ENCODE data around the gene FAM174B.

Gene FAM174B

GRCh38 chr15:92656089-92656488 lies 514 bp upstream of the FAM174B start:
- Histone ChIP-seq H3K36me3 (ENCODE audit: insufficient read depth, low read length) (no peaks in the 10 kb centered on the region), H3K4me3 (ENCODE audit: low read depth in 1 of 2, low read length in 2 of 2) (no peak overlapping the region), H3K9ac (ENCODE audit: low read depth, low read length) (no peak overlapping the region), H3K27me3 (ENCODE audit: insufficient read depth, low read length, poor library complexity) (no peaks in the 10 kb centered on the region), H3K4me2 (ENCODE audit: insufficient read depth, low read length) (no peak overlapping the region), H3K79me2 (ENCODE audit: insufficient read depth, low read length) (no peaks in the 10 kb centered on the region), H3K4me1 (ENCODE audit: insufficient read depth, low read length) (no peaks in the 10 kb centered on the region), H4K20me1 (ENCODE audit: insufficient read depth, low read length) (no peaks in the 10 kb centered on the region), H2AFZ (ENCODE audit: low read depth, low read length) (no peak overlapping the region), H3K27ac (ENCODE audit: low read length) (no peak overlapping the region), H3K9me3 (ENCODE audit: insufficient read depth, low read length, severe bottlenecking) (no peaks in the 10 kb centered on the region)
- no peak for DNase-seq
- no peak for TF ChIP-seq EZH2 (IDR thresholded peaks at IDR 0.05; ENCODE audit: borderline replicate concordance, low read depth, low read length, severe bottlenecking)
- TF ChIP-seq CTCF (IDR thresholded peaks at IDR 0.05; ENCODE audit: borderline replicate concordance, extremely low read depth, low read length, poor library complexity, severe bottlenecking) = no peak
- no peak for ATAC-seq (ENCODE audit: insufficient read depth, low read depth)

GRCh38 chr15:92654662-92655061 lies 913 bp downstream of the FAM174B start:
- no peaks in the 10 kb centered on the region for H3K9me3 ChIP-seq (ENCODE audit: insufficient read depth, low read length, severe bottlenecking)
- H3K79me2 ChIP-seq (ENCODE audit: insufficient read depth, low read length) = no peaks in the 10 kb centered on the region
- no peak for DNase-seq
- H3K4me3 ChIP-seq (ENCODE audit: low read depth in 1 of 2, low read length in 2 of 2) = no peak overlapping the region
- no peaks in the 10 kb centered on the region for H4K20me1 ChIP-seq (ENCODE audit: insufficient read depth, low read length)
- TF ChIP-seq CTCF (IDR thresholded peaks at IDR 0.05; ENCODE audit: borderline replicate concordance, extremely low read depth, low read length, poor library complexity, severe bottlenecking) (no peak), EZH2 (IDR thresholded peaks at IDR 0.05; ENCODE audit: borderline replicate concordance, low read depth, low read length, severe bottlenecking) (no peak)
- H3K27me3 ChIP-seq (ENCODE audit: insufficient read depth, low read length, poor library complexity) = no peaks in the 10 kb centered on the region
- H2AFZ ChIP-seq (ENCODE audit: low read depth, low read length) = no peak overlapping the region
- H3K36me3 ChIP-seq (ENCODE audit: insufficient read depth, low read length) = no peaks in the 10 kb centered on the region
- no peak overlapping the region for H3K27ac ChIP-seq (ENCODE audit: low read length)
- H3K4me1 ChIP-seq (ENCODE audit: insufficient read depth, low read length) = no peaks in the 10 kb centered on the region
- no peak overlapping the region for H3K9ac ChIP-seq (ENCODE audit: low read depth, low read length)
- no peak overlapping the region for H3K4me2 ChIP-seq (ENCODE audit: insufficient read depth, low read length)
- no peak for ATAC-seq (ENCODE audit: insufficient read depth, low read depth)

- TF ChIP-seq EZH2 (IDR thresholded peaks at IDR 0.05; ENCODE audit: borderline replicate concordance, low read depth, low read length, severe bottlenecking) (no peak), CTCF (IDR thresholded peaks at IDR 0.05; ENCODE audit: borderline replicate concordance, extremely low read depth, low read length, poor library complexity, severe bottlenecking) (no peak)
- ATAC-seq (ENCODE audit: insufficient read depth, low read depth) = no peak
- Histone ChIP-seq H3K9ac (ENCODE audit: low read depth, low read length) (no peak overlapping the region), H4K20me1 (ENCODE audit: insufficient read depth, low read length) (no peaks in the 10 kb centered on the region), H3K9me3 (ENCODE audit: insufficient read depth, low read length, severe bottlenecking) (no peaks in the 10 kb centered on the region), H3K27me3 (ENCODE audit: insufficient read depth, low read length, poor library complexity) (peaks cover under 1% of the 10 kb centered on the region), H3K27ac (ENCODE audit: low read length) (no peak overlapping the region), H3K4me3 (ENCODE audit: low read depth in 1 of 2, low read length in 2 of 2) (no peak overlapping the region), H2AFZ (ENCODE audit: low read depth, low read length) (no peak overlapping the region), H3K4me1 (ENCODE audit: insufficient read depth, low read length) (no peaks in the 10 kb centered on the region), H3K4me2 (ENCODE audit: insufficient read depth, low read length) (no peak overlapping the region), H3K79me2 (ENCODE audit: insufficient read depth, low read length) (no peaks in the 10 kb centered on the region), H3K36me3 (ENCODE audit: insufficient read depth, low read length) (no peaks in the 10 kb centered on the region)
- no peak for DNase-seq
Measured at GRCh38 chr15:92653836-92654539, 1.6 kb downstream of the FAM174B start.

Data from DND-41 (cell line).